BE2C (cell line): ENCODE data around the gene FAM177B.

Experiments
- DNase-seq: peaks from one replicate; pipeline ENCODE4 v3.0.0-alpha.2; 2020
- H3K27me3 ChIP-seq: fragments of 250-450 bp; sonication (Bioruptor Pico); 2 replicates; pipeline ENCODE4 v1.5.1; 2020; ENCODE audit warnings: mild to moderate bottlenecking
- H3K36me3 ChIP-seq: fragments of 250-450 bp; sonication (Bioruptor Pico); 2 replicates; pipeline ENCODE4 v1.5.1; 2020; ENCODE audit warnings: mild to moderate bottlenecking
- H3K4me1 ChIP-seq: fragments of 250-450 bp; sonication (Bioruptor Pico); 2 replicates; pipeline ENCODE4 v1.5.1; 2020
- H3K4me3 ChIP-seq: 2 replicates; pipeline ENCODE4 v1.5.1; 2011; ENCODE audit warnings: low read depth, low read length
- H3K9me3 ChIP-seq: fragments of 250-450 bp; sonication (Bioruptor Pico); 2 replicates; pipeline ENCODE4 v1.5.1; 2020
- TF ChIP-seq, protein P1 (sequence below): IDR thresholded peaks from 2 replicates; pipeline ENCODE4 v1.5.1; 2012; ENCODE audit warnings: mild to moderate bottlenecking, low read depth, low read length

Gene FAM177B

DNA sequence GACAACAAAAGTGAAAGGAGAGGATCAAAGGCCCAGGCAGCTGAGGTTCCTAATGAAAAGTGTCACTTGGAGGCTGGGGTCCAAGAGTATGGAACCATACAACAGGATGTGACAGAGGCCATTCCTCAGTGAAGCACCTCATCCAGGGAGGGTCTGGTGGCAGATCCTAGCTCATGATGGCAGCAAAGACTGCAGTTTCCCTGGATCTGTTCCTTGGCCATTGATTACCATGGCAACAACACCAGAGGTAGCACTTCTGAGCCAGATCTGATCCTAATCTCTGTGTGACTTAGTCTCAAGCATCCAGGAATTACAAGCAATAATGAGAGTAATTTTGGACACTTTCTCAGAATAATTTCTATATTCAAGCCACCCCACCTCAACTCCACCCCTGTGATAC, 12.9 kb downstream of the FAM177B start:
- TF ChIP-seq, protein P1, sequence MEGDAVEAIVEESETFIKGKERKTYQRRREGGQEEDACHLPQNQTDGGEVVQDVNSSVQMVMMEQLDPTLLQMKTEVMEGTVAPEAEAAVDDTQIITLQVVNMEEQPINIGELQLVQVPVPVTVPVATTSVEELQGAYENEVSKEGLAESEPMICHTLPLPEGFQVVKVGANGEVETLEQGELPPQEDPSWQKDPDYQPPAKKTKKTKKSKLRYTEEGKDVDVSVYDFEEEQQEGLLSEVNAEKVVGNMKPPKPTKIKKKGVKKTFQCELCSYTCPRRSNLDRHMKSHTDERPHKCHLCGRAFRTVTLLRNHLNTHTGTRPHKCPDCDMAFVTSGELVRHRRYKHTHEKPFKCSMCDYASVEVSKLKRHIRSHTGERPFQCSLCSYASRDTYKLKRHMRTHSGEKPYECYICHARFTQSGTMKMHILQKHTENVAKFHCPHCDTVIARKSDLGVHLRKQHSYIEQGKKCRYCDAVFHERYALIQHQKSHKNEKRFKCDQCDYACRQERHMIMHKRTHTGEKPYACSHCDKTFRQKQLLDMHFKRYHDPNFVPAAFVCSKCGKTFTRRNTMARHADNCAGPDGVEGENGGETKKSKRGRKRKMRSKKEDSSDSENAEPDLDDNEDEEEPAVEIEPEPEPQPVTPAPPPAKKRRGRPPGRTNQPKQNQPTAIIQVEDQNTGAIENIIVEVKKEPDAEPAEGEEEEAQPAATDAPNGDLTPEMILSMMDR, result no peak
- H3K4me3 ChIP-seq, result no peak overlapping the region
- no peaks in the 10 kb centered on the region for H3K9me3 ChIP-seq
- H3K36me3 ChIP-seq, result no peaks in the 10 kb centered on the region
- H3K4me1 ChIP-seq, result no peaks in the 10 kb centered on the region
- DNase-seq, result no peak
- peaks cover 9% of the 10 kb centered on the region; the same call in 1 of the 2 replicates for H3K27me3 ChIP-seq

DNA sequence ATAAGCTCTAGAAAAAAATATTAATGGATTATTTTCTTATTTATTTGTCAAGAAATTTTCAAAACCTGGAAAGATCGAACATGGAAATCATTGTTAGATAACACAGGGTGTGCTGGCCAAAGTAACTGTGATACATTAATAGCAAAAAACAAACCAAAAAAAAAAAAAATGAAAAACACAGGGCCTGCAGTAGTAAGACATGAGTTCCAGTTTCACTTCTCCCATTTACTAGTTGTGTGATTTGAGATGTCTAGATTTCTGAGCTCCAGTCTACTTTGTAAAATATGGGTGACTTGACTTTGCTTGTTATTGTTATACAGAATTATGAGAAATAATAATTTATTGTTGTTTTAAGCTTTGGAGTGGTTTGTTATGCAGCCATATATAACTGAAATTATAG, 13.6 kb downstream of the FAM177B start:
- Histone ChIP-seq H3K4me3 (no peak overlapping the region), H3K27me3 (peaks cover 9% of the 10 kb centered on the region; the same call in 1 of the 2 replicates), H3K4me1 (no peaks in the 10 kb centered on the region), H3K9me3 (no peaks in the 10 kb centered on the region), H3K36me3 (no peaks in the 10 kb centered on the region)
- no peak for DNase-seq
- TF ChIP-seq, protein P1, result no peak

DNA sequence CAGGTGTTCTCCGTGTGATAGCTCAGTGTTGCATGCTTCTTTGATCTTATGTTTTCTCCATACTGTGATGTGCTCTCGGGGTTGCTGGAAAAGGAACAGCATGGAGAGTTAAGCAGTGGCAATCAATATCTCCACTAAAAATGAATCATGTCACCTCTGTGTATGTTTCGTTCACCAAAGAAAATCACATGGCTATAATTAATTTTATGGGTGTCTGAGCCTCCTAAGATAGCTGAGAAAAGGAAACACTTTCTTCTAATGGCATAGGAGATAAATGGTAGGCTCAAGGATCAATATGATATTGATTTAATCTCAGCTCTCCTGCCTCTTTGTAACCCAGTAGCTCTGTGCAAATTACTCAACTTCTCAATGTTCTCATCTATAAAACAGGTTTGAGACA, 14.3 kb downstream of the FAM177B start:
- TF ChIP-seq, protein P1, result no peak
- H3K36me3 ChIP-seq, result no peaks in the 10 kb centered on the region
- H3K9me3 ChIP-seq, result no peaks in the 10 kb centered on the region
- no peak overlapping the region for H3K4me3 ChIP-seq
- DNase-seq, result no peak
- no peaks in the 10 kb centered on the region for H3K4me1 ChIP-seq
- H3K27me3 ChIP-seq, result peaks cover 9% of the 10 kb centered on the region; the same call in 1 of the 2 replicates

DNA sequence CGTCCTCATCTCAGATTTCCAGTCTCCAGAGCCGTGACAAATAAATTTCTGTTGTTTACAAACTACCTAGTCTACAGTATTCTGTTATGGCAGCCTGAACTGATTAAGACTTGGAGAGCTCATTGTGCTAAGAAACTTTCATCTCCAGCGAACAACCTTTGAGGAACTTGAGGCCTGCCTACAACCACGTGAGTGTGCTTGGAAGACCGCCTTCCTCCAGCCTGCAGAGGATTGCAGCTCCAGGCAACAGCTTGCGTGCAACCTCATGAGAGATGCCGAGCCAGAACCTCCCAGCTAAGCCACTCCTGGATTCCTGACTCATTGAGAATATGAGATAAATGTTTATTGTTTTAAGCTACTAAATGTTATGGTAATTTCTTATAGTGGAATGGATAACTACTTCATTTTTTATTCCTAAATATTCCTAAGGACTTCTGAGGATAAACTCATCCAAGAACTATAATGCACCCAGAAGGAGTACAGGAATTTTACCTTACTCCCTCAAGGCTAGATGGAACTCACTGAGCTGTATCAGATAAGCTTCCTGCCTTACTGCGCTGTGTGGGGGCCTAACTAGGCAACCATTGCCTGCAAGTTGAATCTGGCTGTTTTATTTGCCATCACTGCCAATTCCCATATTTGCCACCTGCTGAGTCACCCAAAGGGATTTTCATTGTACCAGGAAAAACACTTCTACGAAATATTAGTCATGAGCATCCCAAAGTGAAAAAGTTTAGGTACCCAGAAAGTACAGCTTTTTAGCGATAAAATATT, 17.6 kb downstream of the FAM177B start:
- H3K4me1 ChIP-seq, result no peaks in the 10 kb centered on the region
- H3K36me3 ChIP-seq, result no peaks in the 10 kb centered on the region
- H3K4me3 ChIP-seq, result no peak overlapping the region
- DNase-seq, result no peak
- no peaks in the 10 kb centered on the region for H3K9me3 ChIP-seq
- H3K27me3 ChIP-seq, result no peaks in the 10 kb centered on the region; the same call in 1 of the 2 replicates
- TF ChIP-seq, protein P1, result no peak

DNA sequence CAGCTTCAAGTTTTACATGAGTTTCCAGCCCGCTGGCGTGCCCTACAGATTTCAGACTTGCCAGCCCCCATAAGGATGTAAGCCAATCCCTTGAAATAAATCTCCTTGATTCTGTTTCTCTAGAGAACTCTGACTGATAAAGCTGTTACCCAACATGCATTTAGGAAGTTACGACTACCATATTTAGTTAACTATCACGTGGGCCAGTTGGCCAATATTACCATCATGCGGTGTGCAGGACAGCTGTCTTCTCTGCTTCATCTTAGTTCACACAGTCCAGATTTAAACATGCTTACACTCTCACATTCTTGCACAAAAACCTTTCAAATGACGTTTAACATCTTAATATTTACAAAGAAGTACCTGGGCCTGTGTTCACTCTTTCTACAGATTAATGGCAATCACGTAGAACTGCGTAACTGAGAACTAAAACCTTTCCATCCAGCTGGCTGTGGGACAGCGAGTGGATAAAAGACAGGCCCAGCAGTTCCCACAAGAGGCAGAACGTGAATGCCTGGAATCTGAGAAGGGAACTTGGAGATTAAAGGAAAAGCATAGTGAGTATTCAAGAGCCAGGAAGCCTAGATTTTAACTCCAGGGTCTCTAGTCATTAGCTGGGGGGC, 20.8 kb downstream of the FAM177B start:
- TF ChIP-seq, protein P1, result no peak
- Histone ChIP-seq H3K27me3 (no peaks in the 10 kb centered on the region), H3K4me3 (no peak overlapping the region)

DNA sequence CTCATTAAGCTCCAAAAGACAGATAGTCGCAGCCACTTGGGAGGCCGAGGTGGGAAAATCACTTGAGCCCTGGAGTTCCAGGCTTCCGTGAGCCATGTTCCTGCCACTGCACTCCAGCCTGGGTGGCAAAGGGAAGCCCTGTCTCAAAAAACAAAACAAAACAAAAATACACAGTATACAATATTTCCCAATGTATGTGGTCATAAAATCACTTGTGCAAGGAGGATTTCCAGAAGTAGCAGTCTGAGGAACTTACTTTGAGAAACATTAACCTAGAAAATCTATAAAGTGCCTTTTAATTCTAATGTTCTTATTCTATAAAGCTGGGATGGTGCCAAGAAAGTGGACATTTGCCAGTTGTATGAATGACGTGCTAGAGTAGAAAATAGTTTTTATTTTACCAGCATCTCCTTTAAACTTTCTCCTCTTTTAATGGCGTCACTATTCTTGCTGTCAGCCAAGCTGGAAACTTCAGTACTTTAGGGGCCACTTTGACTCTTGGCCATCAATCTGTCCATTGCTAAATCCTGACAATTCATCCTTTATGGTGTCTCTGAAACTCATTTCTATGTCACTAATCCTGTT, 22.5 kb downstream of the FAM177B start:
- DNase-seq, result no peak
- no peak overlapping the region for H3K4me3 ChIP-seq
- no peaks in the 10 kb centered on the region for H3K4me1 ChIP-seq

More for the DNA sequence above, 20.8 kb downstream of the FAM177B start:
- Histone ChIP-seq H3K9me3 (no peaks in the 10 kb centered on the region), H3K36me3 (no peaks in the 10 kb centered on the region), H3K4me1 (no peaks in the 10 kb centered on the region)
- no peak for DNase-seq

More for the DNA sequence above, 22.5 kb downstream of the FAM177B start:
- Histone ChIP-seq H3K36me3 (no peaks in the 10 kb centered on the region), H3K9me3 (no peaks in the 10 kb centered on the region), H3K27me3 (no peaks in the 10 kb centered on the region)
- TF ChIP-seq, protein P1, result no peak
